Suprapubic skin (tissue), 4 donors: ENCODE measurements around the gene CCDC63.

ENCODE experiments used
- EP300 ChIP-seq: sonication (generic); formaldehyde crosslinking; IDR thresholded peaks from one replicate; pipeline ENCODE4 v1.6.1; 2017; ENCODE audit warnings: antibody characterized with exemption
- POLR2A ChIP-seq, 2 donors: fragments of 450-650 bp; IDR thresholded peaks; one replicate each; pipeline ENCODE4 v1.6.1; 2017; ENCODE audit warnings: antibody characterized with exemption in 2 of 2, mild to moderate bottlenecking in 2 of 2, moderate library complexity in 2 of 2
- POLR2AphosphoS5 ChIP-seq, 3 donors: sonication (generic); formaldehyde crosslinking; IDR thresholded peaks; one replicate each; pipeline ENCODE4 v1.6.1; 2017; ENCODE audit warnings: antibody characterized with exemption in 3 of 3
- TF ChIP-seq, protein P1 (sequence below), 2 donors: fragments of 200-600 bp in 1 of 2; fragments of 450-650 bp in 1 of 2; sonication (generic) in 1 of 2; IDR thresholded peaks; one replicate each; pipeline ENCODE4 v1.5.1; 2016 to 2019; ENCODE audit warnings: antibody characterized with exemption in 2 of 2, mild to moderate bottlenecking in 1 of 2, moderate library complexity in 1 of 2

DNA sequence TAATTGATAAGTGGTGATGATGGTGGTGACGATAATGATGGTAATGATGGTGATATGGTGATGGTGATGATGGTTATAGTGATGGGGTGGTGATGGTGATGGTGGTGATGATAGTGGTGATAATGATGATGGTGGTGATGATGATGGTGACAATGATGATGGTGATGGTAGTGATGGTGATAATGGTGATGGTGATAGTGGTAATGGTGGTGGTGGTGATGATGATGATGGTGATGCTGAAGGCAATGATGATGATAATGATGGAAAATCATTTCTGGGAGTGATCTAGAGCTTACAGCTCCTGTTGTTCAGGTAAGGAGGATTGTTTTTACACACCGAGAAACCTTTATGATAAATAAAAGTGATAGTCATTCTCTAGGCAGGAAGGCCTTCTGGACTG is 33.9 kb downstream of the CCDC63 start:
- TF ChIP-seq, protein P1, sequence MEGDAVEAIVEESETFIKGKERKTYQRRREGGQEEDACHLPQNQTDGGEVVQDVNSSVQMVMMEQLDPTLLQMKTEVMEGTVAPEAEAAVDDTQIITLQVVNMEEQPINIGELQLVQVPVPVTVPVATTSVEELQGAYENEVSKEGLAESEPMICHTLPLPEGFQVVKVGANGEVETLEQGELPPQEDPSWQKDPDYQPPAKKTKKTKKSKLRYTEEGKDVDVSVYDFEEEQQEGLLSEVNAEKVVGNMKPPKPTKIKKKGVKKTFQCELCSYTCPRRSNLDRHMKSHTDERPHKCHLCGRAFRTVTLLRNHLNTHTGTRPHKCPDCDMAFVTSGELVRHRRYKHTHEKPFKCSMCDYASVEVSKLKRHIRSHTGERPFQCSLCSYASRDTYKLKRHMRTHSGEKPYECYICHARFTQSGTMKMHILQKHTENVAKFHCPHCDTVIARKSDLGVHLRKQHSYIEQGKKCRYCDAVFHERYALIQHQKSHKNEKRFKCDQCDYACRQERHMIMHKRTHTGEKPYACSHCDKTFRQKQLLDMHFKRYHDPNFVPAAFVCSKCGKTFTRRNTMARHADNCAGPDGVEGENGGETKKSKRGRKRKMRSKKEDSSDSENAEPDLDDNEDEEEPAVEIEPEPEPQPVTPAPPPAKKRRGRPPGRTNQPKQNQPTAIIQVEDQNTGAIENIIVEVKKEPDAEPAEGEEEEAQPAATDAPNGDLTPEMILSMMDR (IDR thresholded peaks at IDR 0.05): no peak
- TF ChIP-seq POLR2A (IDR thresholded peaks at IDR 0.05): no peak
- no peak for TF ChIP-seq EP300
- TF ChIP-seq POLR2AphosphoS5 (IDR thresholded peaks at IDR 0.05): no peak
